Activated CD4-positive, alpha-beta T cell treated with anti-CD3 and anti-CD28 coated beads for 1 hour (primary cell): Measurements from ENCODE around the gene CARD16.
"Not testable (repeated sequence)": the region's sequence is repeated elsewhere in the genome, so short reads cannot be mapped to it uniquely, and the experiment has no call there.

Experiments
- DNase-seq: peaks from one replicate; pipeline ENCODE4 v3.0.0-alpha.2; 2020

Gene CARD16

DNA sequence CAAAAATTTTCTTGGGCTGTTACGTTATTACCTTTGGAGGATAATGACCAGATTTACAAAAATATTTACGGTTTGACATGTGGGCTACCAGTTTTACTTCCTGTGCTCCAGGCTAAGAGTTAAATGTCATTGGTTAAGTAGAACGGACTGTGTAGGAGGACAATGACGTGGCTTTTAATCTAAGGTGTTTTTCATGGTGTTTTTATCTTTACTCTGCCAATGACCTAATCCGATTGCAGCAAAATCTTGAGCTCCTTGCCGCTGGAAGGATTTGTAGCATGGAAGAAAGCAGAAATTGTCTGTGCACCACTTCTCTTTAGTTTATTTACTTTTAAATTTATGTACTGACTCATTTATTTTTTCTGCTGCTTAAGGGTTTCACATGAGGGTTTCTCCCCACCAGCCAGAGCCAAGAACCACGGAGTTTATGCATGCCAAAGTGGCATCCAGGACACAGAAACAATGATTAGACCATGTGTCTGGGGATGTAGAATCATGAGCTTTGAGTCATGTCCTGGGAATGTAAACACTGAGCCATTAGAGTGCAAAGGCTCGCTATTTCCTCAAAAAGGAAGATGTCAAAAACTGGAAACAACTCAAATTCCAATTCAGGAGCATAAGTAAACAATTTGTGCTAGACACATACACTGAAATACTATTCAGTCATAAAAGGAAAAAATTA is 1.9 kb upstream of the CARD16 start:
- DNase-seq, result no peak

DNA sequence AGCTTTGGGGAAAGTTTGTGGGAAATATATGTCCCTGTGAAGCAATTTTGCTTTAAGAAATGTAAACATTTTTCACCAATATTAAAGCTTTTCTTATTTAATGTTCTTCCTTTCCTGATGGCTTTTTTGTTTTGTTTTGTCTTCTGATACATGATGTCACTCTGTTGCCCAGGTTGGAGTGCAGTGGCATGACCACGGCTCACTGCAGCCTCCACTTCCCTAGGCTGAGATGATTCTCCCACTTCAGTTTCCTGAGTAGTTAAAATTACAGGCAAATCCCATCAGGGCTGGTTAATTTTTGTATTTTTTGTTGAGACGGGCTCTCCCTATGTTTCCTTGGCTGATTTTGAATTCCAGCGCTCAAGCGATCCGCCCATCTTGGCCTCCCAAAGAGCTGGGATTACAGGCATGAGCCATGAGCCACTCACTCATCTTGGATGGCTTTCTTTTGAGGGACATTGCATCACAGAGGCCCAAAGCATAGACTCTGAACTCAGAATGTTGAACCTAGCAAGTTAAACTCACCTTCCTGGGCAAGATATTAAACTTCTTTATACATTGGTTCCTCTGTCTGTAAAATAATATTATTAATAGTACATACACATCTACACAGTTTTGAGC is 651 bp upstream of the CARD16 start:
- no peak for DNase-seq

- no peak for DNase-seq
These were observed 3.0 kb downstream of the CARD16 start for GRCh38 chr11:105042178-105042577.

DNA sequence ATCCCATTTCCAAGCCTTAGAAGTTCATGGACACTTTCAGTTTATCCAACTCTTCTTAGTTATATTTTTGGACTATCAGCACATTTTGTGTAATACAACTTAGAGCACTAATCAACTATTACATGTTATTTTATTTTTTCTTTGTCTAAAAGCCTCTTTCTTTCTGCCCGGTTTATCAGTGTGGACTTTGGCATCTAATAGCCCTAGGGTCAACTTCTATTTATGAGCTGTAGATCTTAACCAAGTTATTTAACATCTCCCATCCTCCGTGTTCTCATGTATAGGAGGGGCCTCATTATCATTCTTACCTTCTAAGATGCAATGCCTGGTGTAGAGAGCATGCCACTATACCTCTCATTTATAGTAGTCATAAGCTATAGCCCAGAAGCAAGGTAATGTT is 4.4 kb downstream of the CARD16 start:
- DNase-seq, result no peak

DNA sequence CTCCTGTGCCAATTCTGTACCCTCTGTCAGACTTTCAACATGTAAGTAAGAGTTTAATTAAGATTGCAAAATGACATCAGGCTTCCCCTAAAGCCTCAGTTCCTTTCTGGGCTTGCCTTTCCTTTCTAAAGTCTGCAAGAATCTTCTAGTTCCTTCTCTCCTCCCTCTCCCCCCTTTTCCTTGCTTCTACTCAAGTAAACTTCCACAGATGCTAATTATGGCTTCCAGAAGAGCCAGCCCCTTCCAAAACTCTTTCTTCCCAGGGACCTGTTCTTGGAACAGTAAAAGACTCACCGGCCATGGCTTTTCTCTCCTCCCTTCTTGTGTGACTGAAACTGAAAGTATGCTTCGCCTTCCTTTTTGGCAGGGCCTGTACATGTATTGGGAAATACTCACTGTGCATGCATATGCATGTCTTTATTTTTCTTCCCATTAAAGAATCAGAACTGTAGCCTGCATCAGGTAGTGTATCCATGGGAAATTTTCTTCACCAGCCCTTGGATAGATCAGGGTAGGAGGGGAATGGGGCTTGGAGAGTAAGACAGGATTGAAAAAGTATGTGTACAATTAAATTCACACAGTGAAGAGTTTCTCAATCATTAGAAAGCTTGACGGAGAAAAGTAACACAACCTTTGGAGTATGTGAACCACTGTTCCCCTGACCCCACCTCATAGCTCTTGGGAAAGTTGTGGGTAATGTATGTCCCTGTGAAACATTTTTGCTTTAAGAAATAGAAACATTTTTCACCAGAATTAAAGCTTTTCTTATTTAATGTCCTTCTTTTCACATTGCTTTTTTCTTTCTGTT is 10.1 kb downstream of the CARD16 start, which contains the start of gene CASP1:
Gene CASP1, minus strand, starts transcription at position 332 of the 808 bp plus-strand sequence. Its CDS starts 31 bp downstream, at position 301.
- DNase-seq, result no peak

GRCh38 chr11:105034388-105034787 is 10.7 kb downstream of the CARD16 start:
- DNase-seq, result not testable (repeated sequence)

DNA sequence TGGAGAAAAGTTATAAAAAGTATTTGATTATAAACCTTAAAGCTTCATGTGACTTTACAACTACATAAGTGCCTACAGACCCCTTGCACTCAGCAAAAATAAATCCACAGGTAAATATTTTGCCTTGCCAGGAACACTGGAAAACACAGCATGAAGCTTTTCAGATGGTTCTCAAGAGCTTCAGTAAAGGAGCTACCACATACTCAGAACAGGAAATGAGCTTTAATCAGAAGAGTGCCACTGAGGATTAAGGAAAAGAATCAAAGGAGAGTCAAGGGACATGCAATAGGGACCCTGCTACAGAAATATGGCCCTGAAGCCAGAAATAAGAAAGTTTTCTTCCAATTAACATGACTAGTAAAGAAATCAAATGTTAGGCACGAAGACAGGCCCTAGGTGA is 11.4 kb downstream of the CARD16 start:
- DNase-seq, result no peak

GRCh38 chr11:105033343-105033742 is 11.8 kb downstream of the CARD16 start:
- no peak for DNase-seq

DNA sequence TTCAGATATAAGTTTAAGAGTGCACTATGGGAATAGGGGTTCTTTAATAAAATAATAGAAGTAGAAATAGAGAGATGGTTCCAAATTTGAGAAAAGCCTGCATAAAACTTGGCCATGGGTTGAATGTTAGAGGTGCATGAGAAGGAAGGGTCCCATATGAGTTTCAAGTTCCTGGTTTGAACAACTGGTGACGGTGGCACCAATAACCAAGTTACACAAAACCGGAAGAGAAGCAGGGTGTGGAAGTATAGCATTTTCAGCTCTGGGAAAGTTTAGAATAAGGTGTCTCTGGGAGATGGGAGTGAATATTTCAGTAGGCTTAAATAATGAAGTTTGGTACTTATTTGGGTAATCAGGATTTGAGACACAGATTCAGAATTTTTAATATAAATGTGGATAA is 12.6 kb downstream of the CARD16 start:
- no peak for DNase-seq

GRCh38 chr11:105027678-105028077 is 17.5 kb downstream of the CARD16 start:
- DNase-seq, result no peak

GRCh38 chr11:105024394-105024793 is 20.7 kb downstream of the CARD16 start:
- DNase-seq, result no peak

GRCh38 chr11:105023003-105023402 is 22.1 kb downstream of the CARD16 start, which contains the start of gene CASP5:
TSS of gene CASP5 (minus strand) at chr11:105023168. CDS start at chr11:105023136, 32 bp downstream.
- no peak for DNase-seq

DNA sequence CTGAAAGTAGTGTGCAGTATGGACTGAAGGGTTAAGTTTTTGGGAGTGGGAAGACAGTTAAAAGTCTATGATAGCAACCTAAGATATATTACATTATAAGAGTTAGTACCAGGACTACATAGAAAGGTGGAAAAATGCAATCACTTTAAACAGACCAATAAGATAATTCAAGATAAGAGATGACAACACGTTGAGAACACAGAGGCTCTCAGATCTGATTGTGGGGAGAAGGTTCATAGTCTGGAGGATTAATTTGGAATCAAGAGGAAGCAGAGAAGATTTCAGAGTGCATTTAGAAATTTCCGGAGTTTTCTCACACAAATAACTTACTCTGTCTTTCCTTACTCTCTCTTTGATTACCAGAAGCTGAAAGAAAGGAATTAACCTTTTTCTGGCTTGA is 22.6 kb downstream of the CARD16 start:
- DNase-seq, result no peak

DNA sequence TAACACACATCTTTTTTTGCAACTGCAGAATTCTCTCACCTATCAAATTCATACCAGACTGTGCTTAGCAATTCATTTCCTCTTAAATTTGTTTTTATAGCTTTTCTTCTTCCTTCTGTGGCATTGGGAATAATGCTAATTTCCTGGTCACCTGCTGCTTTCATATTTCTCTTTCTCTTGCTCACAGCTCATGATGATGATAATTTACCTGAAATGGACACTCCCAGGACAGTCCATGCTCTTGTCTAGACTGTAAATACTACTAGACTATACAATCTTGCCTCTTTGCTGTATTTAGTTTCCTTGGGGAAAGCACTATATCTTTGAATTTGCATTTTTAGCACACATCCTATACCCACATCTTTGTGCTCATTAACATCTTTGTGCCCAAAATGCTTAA is 37.7 kb downstream of the CARD16 start:
- DNase-seq, result no peak

GRCh38 chr11:105005451-105005845 is 39.7 kb downstream of the CARD16 start:
- DNase-seq, result no peak

DNA sequence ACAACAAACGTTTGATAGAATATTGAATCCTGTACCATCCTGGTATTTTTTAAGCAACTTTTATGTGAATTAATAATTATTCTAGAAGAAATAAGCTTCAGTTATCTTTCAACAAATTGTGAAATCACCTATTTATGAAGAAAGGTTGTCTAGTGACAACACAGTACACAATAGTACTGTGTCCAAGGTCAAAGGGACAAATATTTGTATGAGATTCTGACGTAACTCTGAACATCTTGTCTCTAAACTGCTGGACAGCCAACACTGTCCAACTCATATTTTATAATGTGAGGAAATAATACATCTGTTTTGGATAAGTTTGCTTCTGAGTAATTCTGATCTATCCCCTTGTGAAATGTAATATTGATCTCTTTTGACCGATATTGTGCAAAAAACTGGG is 41.1 kb downstream of the CARD16 start:
- no peak for DNase-seq

DNA sequence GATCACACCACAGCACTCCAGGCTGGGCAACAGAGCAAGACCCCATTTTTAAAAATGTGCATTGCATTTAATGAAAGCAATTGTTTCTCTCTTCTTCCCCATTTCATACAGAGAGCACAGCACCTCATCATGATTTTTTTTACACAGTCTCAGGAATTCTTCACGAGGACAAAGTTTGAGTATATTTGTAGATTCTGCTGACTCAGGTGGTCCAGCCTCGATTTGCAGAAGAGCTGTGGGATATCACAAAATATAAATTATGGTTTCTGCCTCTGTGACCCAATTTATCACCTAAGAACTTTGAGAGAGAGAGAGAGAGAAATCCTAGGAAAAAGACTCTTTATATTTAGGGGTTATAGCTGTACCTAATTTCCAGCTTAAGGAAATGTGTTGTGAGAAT is 42.0 kb downstream of the CARD16 start:
- no peak for DNase-seq

- peak; percentile 34 for DNase-seq
These were observed 44.3 kb downstream of the CARD16 start for GRCh38 chr11:105000797-105001196.

DNA sequence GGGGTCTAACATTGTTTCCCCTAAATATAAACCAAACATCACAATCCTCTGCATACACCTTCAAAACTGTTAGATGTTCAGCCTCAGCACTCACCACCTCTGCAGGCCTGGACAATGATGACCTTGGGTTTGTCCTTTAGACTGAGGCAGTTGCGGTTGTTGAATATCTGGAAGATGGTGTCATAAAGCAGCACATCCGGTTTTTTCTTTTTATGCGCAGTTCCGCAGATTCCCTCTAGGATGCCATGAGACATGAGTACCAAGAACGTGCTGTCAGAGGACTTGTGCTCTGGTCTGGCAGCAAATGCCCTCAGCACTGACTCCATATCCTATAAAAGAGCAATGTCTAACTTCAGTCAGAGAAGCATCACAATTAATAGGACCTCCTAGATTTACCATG is 45.0 kb downstream of the CARD16 start:
- no peak for DNase-seq

- no peak for DNase-seq
These were observed 45.4 kb downstream of the CARD16 start for GRCh38 chr11:104999721-105000120.

DNA sequence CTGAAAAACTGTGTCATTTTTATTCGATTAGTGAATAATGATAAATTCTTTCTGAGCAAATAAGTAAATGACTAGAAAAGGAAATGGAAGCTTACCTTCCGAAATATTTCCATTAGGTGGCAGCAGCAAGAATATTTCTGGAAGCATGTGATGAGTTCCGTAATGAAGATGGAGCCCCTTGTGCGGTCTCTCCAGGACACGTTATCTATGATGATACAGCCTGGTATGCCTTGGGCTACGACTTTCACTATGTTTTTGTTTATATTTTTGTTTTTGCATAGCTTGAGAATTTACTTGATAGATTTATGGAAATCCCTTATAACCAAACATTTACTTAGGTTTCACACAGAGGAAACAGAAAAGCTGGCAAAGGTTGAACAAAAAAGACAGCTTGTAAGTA is 47.8 kb downstream of the CARD16 start:
- no peak for DNase-seq

- no peak for DNase-seq
These were observed 50.1 kb downstream of the CARD16 start for GRCh38 chr11:104995001-104995408.

DNA sequence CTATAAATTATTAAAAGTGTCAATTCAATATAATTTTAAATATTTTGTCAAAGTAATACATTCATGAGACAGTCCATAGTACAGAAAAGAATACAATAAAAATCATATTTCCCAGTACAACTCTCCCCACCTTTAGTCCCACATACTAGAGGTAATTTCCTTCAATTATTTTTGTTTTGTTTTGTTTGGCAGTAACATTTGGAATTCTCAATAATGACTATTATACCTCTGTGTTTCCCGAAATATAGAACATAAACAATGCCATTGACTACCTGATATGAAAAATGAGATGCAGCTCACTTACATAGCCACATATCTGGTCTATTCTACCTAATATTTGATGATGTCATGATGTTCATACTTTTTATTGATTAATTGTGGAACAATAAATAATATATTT is 52.4 kb downstream of the CARD16 start:
- DNase-seq, result no peak

GRCh38 chr11:104991994-104992393 is 53.1 kb downstream of the CARD16 start:
- no peak for DNase-seq
